NCI-H146 treated with DMSO at 0.1 percent for 48 hours (cell line): ENCODE results near the gene VPS8.

Experiments used
- DNase-seq: peaks from one replicate; lab custom pipeline; 2025; ENCODE audit not compliant: unreplicated experiment; lab: John Stamatoyannopoulos, UW

Gene VPS8, protein sequence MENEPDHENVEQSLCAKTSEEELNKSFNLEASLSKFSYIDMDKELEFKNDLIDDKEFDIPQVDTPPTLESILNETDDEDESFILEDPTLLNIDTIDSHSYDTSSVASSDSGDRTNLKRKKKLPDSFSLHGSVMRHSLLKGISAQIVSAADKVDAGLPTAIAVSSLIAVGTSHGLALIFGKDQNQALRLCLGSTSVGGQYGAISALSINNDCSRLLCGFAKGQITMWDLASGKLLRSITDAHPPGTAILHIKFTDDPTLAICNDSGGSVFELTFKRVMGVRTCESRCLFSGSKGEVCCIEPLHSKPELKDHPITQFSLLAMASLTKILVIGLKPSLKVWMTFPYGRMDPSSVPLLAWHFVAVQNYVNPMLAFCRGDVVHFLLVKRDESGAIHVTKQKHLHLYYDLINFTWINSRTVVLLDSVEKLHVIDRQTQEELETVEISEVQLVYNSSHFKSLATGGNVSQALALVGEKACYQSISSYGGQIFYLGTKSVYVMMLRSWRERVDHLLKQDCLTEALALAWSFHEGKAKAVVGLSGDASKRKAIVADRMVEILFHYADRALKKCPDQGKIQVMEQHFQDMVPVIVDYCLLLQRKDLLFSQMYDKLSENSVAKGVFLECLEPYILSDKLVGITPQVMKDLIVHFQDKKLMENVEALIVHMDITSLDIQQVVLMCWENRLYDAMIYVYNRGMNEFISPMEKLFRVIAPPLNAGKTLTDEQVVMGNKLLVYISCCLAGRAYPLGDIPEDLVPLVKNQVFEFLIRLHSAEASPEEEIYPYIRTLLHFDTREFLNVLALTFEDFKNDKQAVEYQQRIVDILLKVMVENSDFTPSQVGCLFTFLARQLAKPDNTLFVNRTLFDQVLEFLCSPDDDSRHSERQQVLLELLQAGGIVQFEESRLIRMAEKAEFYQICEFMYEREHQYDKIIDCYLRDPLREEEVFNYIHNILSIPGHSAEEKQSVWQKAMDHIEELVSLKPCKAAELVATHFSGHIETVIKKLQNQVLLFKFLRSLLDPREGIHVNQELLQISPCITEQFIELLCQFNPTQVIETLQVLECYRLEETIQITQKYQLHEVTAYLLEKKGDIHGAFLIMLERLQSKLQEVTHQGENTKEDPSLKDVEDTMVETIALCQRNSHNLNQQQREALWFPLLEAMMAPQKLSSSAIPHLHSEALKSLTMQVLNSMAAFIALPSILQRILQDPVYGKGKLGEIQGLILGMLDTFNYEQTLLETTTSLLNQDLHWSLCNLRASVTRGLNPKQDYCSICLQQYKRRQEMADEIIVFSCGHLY (N-terminal part only)

GRCh38 chr3:184811999-184812661, at the start of gene VPS8:
Gene VPS8 (plus strand): TSS chr3:184812166. CDS start chr3:184824633, 12,467 bp downstream.
- peak; percentile 99 for DNase-seq

DNA sequence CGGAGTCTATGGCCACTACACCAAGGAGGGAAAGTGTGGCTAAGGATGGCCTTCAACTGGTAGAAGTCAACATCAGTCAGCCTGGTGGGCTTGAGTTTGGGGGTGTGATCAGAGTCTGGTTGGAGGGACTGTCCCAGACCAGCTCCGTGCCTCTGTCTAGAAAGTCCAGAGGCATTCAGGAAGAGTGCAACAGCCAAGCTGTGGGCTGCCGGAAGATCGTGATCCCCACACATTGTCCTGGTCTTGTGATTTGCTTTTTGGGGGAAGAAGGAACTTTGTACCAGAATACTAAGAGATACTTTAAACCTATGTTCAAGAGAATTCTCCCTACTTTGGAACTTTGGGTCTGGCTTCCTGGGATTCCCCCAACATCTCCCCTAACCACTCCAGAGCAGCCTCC, 47.8 kb upstream of the VPS8 start:
- no peak for DNase-seq

DNA sequence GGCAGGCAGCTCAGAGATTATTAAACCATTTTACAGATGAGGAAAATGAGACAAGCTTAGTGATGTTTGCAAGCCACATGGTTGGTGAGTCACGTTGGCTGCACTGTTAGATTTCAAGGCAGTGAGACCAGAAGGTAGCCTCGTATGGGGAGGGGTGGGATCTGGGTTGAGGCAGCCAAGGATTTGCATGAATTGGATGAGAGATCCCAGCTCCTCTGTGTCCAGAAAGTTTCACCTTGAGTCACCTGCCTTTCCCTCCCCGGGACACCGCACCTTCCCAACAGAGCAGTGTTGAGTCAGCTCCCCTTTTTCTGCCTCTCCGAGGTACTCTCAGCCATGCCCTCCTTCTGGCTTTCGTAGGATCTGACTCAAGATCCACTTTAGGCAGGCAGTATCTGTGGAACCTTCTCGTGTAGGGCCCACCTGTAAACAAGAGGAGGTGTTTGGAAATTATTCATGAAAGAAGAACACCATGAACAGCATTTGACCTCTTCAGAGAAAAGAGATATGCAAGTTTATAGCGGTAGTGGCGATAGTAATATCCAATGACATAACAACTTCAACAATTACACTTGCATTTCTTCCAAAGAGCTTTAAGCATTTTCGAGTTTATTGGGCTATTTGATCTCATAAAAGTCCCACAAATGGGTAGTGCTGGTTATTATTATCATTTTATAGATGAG, 46.8 kb upstream of the VPS8 start:
- no peak for DNase-seq

- no peak for DNase-seq
These were observed 46.3 kb upstream of the VPS8 start for GRCh38 chr3:184765730-184766074.

DNA sequence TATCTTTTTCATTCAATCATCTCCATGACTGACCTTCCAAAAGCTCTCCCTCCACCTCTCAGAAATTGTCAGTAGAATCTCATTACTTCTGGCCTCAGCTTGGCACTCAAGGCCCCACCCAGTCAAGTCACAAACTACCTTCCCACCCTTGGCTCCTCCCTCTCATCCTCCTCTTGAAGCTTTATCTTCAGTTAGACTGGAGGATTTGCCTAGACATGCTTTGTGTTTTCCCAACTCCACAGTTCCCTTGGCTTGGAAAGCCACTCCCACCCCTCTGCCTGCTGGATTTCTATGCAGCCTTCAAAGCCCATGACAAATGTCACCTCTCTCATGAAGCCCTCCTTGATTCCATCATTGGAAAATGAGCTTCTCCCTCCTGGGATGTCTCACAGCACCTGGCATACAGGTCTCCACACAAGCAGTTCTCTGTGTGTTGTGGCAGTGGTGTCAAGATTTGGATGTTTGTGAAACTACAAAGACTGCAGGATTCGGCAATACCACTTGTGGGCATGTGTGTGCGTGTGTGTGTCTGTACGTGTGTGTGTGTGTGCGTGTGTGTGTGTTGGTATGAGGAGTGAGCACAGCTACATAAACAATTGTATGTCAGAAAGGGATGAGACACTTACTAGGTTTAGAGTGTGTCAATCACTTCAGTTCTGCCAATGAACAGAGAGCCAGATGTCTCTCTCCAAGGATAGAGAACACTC, 45.3 kb upstream of the VPS8 start:
- DNase-seq = no peak

DNA sequence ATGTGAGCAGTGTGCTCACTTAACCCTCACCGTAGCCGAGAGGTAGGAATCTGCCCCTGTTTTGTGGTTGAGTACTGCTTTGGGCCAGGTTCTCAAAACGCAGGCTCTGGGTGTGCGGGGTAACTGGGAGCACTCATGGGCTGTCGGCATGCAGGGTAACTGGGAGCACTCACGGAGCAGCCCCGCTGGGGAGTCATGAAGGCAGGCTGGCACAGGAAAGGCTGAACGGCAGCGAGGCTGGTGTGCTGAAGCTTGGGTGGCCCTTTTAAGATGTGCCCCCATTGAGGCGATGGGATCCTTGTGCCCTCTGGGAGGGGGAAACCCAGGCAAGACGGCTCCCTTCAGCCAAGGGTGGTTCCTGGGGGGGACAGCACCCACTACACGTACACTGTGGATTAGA, 44.6 kb upstream of the VPS8 start:
- DNase-seq = no peak

DNA sequence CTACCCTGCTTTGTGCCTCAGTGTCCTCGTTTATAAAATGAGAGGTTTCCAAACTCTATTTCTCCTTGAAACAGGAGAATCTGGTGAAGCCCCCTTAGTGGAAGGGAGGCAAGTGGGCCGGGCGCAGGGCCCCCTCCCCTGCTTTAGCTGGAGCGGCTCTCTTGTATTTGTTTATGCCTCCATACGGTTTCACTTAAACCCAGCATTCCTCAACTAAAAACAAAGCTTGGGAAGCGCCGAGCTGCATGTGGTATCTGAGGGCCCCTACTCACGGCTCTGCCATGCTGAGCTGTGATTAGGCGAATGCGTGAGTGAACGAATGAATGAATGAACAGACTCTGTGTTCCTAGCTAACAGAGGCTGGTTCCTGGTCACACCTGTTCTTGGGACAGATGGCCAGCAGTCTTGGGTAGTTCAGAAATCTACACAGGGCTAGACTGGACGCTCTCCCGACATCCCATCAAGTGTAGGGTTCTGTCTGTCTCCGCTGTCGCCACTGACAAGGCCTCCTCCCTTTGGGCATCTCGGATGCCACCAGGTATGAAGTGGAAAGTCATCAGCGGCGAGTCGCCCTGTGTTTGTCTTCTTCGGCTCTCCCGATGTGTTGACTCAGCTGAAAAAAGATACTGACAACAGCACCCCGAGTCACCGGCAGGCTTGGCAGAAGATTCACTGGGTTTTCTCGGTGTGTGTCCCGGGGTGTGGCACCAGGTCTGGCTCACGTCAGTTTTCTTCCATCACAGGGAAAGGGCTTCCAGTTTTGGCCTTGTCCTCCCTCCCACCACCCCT, 42.4 kb upstream of the VPS8 start:
- no peak for DNase-seq

GRCh38 chr3:184770541-184770940, 41.4 kb upstream of the VPS8 start:
- DNase-seq = no peak

- no peak for DNase-seq
These were observed 40.5 kb upstream of the VPS8 start for GRCh38 chr3:184771301-184772127.

DNA sequence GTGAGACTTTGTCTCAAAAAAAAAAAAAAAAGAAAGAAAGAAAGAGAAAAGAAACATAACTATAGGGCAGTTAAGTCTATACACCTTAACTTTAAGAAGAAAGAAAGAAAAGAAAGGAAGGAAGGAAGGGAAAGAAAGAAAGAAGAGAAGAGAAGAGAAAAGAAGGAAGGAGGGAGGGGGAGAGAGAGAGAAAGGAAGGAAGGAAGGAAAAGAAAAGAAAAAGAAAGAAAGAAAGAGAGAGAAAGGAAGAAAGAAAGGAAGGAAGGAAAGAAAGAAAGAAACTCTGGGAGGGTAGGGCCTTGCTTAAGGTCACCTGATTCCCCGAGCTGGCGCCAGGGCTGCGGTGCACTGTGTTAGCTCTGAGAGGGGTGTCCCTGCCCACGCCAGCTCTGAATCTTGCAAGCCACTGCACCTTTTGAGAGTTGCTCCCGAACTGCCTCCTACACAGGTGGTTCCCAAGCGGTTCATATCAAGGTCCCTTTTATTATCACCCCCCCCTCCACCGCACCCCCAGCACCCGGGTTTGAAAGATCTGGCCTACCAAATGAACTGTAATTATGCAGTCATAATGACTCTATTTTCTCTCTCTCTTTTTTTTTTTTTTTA, 39.2 kb upstream of the VPS8 start:
- no peak for DNase-seq

- no peak for DNase-seq
These were observed 38.4 kb upstream of the VPS8 start for GRCh38 chr3:184773283-184774186.

DNA sequence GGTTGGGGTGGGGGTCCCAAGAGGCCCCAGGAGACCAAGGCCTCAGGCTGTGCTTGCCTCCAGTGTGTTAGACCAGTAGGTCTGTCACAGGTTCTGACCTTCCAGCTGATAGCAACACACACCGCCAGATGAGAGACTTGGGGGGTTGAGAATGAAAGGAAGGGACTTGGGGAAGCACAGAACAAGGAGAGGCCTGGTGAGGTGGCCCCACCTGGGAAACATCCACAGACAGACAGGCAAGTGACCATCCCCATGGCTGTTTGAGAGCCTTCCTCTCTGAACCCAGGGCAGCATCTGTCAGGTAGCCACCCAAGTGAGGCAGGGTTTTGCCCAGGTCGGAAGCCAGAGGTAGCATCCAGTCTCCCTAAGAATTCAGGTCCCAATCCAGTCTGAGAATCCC, 35.0 kb upstream of the VPS8 start:
- no peak for DNase-seq

GRCh38 chr3:184777566-184778356, 34.2 kb upstream of the VPS8 start:
- DNase-seq = peak; percentile 94

DNA sequence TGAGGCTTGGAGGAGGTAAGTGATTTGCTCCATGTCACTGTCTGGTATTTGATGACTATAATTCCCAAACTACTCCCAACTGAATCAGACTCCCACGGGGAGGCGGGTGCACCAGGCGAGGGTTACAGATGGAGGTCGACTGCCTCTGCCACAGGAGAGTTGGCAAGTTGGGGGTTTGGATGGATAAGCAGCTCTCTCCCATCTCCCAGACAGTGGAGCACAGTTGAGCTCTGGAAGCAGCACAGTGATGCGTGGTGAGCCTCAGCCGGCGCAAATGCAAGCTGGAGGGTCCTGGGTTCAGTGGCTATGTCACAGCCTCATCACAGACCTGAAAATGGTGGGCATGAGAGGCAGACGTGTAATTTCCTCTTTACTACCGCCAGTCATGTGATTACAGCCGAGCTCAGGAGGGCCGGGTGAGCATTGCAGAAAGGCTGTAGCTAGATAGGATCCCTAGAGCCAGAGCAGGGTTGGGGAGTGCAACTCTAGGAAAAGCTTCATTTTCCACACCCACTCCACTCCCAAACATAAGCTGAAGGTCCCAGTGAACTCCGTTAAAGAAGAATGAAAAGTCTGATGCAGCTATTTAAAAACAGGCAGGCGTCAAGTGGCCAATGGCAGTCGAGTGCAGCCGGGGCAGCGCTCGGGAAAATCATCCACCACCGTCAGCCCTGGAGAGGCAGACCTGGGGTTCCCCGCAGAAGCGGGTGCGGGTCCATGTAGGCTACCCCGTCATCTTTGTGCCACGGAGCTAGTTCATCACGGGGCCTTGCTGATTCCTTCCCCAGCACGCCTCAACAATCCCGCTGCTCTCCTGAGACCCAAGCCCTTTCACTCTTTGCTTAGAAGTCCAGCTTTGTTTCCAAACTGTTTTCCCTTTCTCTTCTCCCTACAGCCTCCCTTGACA, 33.3 kb upstream of the VPS8 start:
- no peak for DNase-seq
